K562 (cell line): Measurements from ENCODE around the gene LIPE. TPM values are rescaled to one million over a fixed set of nuclear protein-coding genes. Genes with fewer than 3 reads are reported as not detected.

Source experiments
- ATAC-seq: fragments of 200-7000 bp; cut with Tn5 transposase; 3 replicates; pipeline ENCODE4 v1.9.1; 2020; ENCODE audit warnings: moderate library complexity
- BruUV-seq: library from RNA; stranded (reverse); fragments of 400-500 nt; replicated peaks from 2 replicates; lab custom pipeline; 2021; lab: Mats Ljungman, UMichigan
- CTCF ChIA-PET: fragments of 300-600 bp; formaldehyde crosslinking; extraction: SDS; loops from one replicate; lab custom pipeline; 2021; ENCODE audit warnings: low intra/inter-chr PET ratio; lab: Yijun Ruan, JAX
- POLR2A ChIA-PET: fragments of 300-600, 350-650 bp; sonication (Branson Sonifier 250); formaldehyde crosslinking; extraction: SDS; loops from one replicate; lab custom pipeline; 2021; ENCODE audit warnings: antibody characterized with exemption, inconsistent platforms; lab: Yijun Ruan, JAX
- DNase-seq, 4 experiments: peaks; one replicate each; pipeline versions ENCODE4 v3.0.0 to v3.0.0-alpha.2; 2011 to 2018; ENCODE audit warnings: low spot score in 3 of 4, mixed read lengths in 3 of 4; ENCODE audit errors: extremely low read depth in 1 of 4
- FAIRE-seq: peaks from 2 replicates; lab custom pipeline; 2011; peaks lifted over from hg19 to GRCh38; lab: Jason Lieb, UNC
- H2AFZ ChIP-seq: 2 replicates; pipeline ENCODE4 v1.6.0; 2011; ENCODE audit warnings: low read depth, low read length, control low read depth, inconsistent platforms
- H3K27ac ChIP-seq: fragments of 200-600 bp; 3 replicates; pipeline ENCODE4 v1.8.0; 2011; ENCODE audit warnings: low read depth, mild to moderate bottlenecking, control low read depth, inconsistent platforms, low read length, moderate library complexity, mixed read lengths; ENCODE audit errors: extremely low read depth
- H3K27me3 ChIP-seq, 2 experiments: fragments of 300-600 bp in 1 of 2; 2 replicates in 1 of 2; 3 replicates in 1 of 2; pipeline versions ENCODE4 v1.6.0 to v1.8.0; 2011; ENCODE audit warnings: inconsistent platforms in 2 of 2, low read length in 2 of 2, mild to moderate bottlenecking in 1 of 2, mixed read lengths in 1 of 2, moderate library complexity in 1 of 2; ENCODE audit not compliant: control insufficient read depth in 2 of 2, insufficient read depth in 2 of 2
- H3K36me3 ChIP-seq: fragments of 300-600 bp; 3 replicates; pipeline ENCODE4 v1.8.0; 2011; ENCODE audit warnings: mild to moderate bottlenecking, low read length, inconsistent platforms; ENCODE audit not compliant: control insufficient read depth, insufficient read depth
- H3K4me1 ChIP-seq, 2 experiments: fragments of 200-600 bp in 1 of 2; replicated peaks in 1 of 2; 2 replicates in 1 of 2; 3 replicates in 1 of 2; pipeline versions ENCODE4 v1.5.1 to v1.8.0; 2011; ENCODE audit warnings: inconsistent platforms in 2 of 2, low read length in 2 of 2, mild to moderate bottlenecking in 1 of 2, mixed read lengths in 1 of 2, moderate library complexity in 1 of 2; ENCODE audit not compliant: control insufficient read depth in 2 of 2, insufficient read depth in 2 of 2
- H3K4me2 ChIP-seq: 2 replicates; pipeline ENCODE4 v1.6.1; 2011; ENCODE audit warnings: low read length, control low read depth, inconsistent platforms, mixed read lengths; ENCODE audit not compliant: insufficient read depth
- H3K4me3 ChIP-seq: fragments of 200-600 bp; sonication (generic), shearing (Covaris generic); 2 replicates; pipeline ENCODE4 v1.5.1; 2016; ENCODE audit warnings: control low read depth, inconsistent platforms
- H3K79me2 ChIP-seq: fragments of 200-600 bp; 3 replicates; pipeline ENCODE4 v1.8.0; 2011; ENCODE audit warnings: low read length, inconsistent platforms; ENCODE audit not compliant: control insufficient read depth, insufficient read depth
- H3K9ac ChIP-seq, 2 experiments: 2 replicates each; pipeline versions ENCODE4 v1.6.0 to v1.6.1; 2011; ENCODE audit warnings: low read depth in 2 of 2, low read length in 2 of 2, control low read depth in 1 of 2, inconsistent platforms in 1 of 2, mild to moderate bottlenecking in 1 of 2, mixed read lengths in 1 of 2; ENCODE audit not compliant: insufficient read depth in 1 of 2
- H3K9me1 ChIP-seq: one replicate; pipeline ENCODE4 v1.6.0; 2011; ENCODE audit warnings: inconsistent platforms, mild to moderate bottlenecking, low read length, moderate library complexity; ENCODE audit not compliant: control insufficient read depth, insufficient read depth
- H3K9me3 ChIP-seq: replicated peaks from 2 replicates; pipeline ENCODE4 v1.5.1; 2011; ENCODE audit warnings: low read depth, low read length, inconsistent platforms; ENCODE audit not compliant: control insufficient read depth, insufficient read depth
- H4K20me1 ChIP-seq: replicated peaks from 2 replicates; pipeline ENCODE4 v1.6.1; 2011; ENCODE audit warnings: low read length, inconsistent platforms, mixed read lengths; ENCODE audit not compliant: control insufficient read depth, insufficient read depth
- CHD7 ChIP-seq: fragments of 200-600 bp; sonication (generic); IDR thresholded peaks from one replicate; pipeline ENCODE4 v1.6.1; 2012; ENCODE audit warnings: mild to moderate bottlenecking, low read depth, low read length, inconsistent platforms
- DDX20 ChIP-seq: fragments of 450-650 bp; IDR thresholded peaks from 2 replicates; pipeline ENCODE4 v1.6.1; 2016; ENCODE audit warnings: missing genetic modification characterization, low read depth, mild to moderate bottlenecking, missing compliant biosample characterization, moderate library complexity
- DIDO1 ChIP-seq: fragments of 450-650 bp; IDR thresholded peaks from 2 replicates; pipeline ENCODE4 v1.6.1; 2016; ENCODE audit warnings: low read depth, missing biosample characterization, missing genetic modification characterization
- FOXA3 ChIP-seq, 2 experiments: fragments of 450-650 bp in 1 of 2; sonication (generic) in 1 of 2; formaldehyde crosslinking; IDR thresholded peaks in 1 of 2; conservative IDR thresholded peaks in 1 of 2; 2 replicates each; pipeline versions ENCODE4 v1.4.0 to v1.8.0; 2020 to 2022; ENCODE audit warnings: mild to moderate bottlenecking in 2 of 2, missing genetic modification reagents in 1 of 2
- HMGXB4 ChIP-seq: sonication (generic); formaldehyde crosslinking; IDR thresholded peaks from 2 replicates; pipeline ENCODE4 v1.8.1; 2023; ENCODE audit warnings: mild to moderate bottlenecking, missing genetic modification reagents
- KDM1A ChIP-seq, 2 experiments: fragments of 450-650 bp; IDR thresholded peaks; 2 replicates each; pipeline ENCODE4 v1.6.1; 2016; ENCODE audit warnings: mild to moderate bottlenecking in 2 of 2
- SREBF2 ChIP-seq: sonication (generic); formaldehyde crosslinking; IDR thresholded peaks from 2 replicates; pipeline ENCODE4 v1.4.0; 2020; ENCODE audit warnings: mild to moderate bottlenecking, missing genetic modification reagents
- SRSF7 ChIP-seq: fragments of 200-400 bp; formaldehyde crosslinking; optimal IDR thresholded peaks from 2 replicates; pipeline ENCODE3; 2017; ENCODE audit warnings: mild to moderate bottlenecking, low read depth, low read length
- TCF3 ChIP-seq: sonication (generic); formaldehyde crosslinking; IDR thresholded peaks from 2 replicates; pipeline ENCODE4 v1.4.0; 2020; ENCODE audit warnings: mild to moderate bottlenecking, missing genetic modification reagents
- ZNF121 ChIP-seq: sonication (generic); formaldehyde crosslinking; conservative IDR thresholded peaks from 2 replicates; pipeline ENCODE4 v1.8.0; 2022; ENCODE audit warnings: missing genetic modification reagents
- WGBS: fragments of 100-300 bp; shearing (Covaris generic); methylation state at CpG from one replicate; pipeline ENCODE4 v1.1.6; 2016; ENCODE audit warnings: low coverage, mixed read lengths; ENCODE audit not compliant: insufficient coverage; ENCODE audit errors: missing lambda C conversion rate; 5-methylcytosine and 5-hydroxymethylcytosine counted together
- in situ Hi-C: fragments of 300-500 bp; cut with MboI; formaldehyde crosslinking; loops from 4 replicates; pipeline ENCODE4 v1.15.0; 2018; ENCODE audit warnings: inconsistent platforms, mixed read lengths
- intact Hi-C: fragments of 100-400 bp; cut with micrococcal nuclease; formaldehyde crosslinking; loops from 2 replicates; pipeline ENCODE4 v1.14.2; 2022
- polyA plus RNA-seq, 8 experiments: library from polyadenylated mRNA; depleted of rRNA in 4 of 8; stranded (reverse) in 5 of 8; unstranded in 3 of 8; fragments of >200 nt; fragmentation: Nextera tagmentation in 2 of 8; fragmentation: Illumina TruSeq in 1 of 8; extraction: Ambion mirVana in 2 of 8; extraction: Trizol in 1 of 8; gene quantifications; 2 replicates each; pipeline versions ENCODE4 v1.2.1 to v1.2.3, GENCODE V29; 2011 to 2014; ENCODE audit warnings: inconsistent platforms in 1 of 8, missing spikeins in 1 of 8
- total RNA-seq, 7 experiments: library from RNA; depleted of rRNA in 6 of 7; stranded (reverse); fragments of >200 nt in 6 of 7; fragmentation: Illumina TruSeq in 2 of 7; extraction: Trizol in 2 of 7; gene quantifications; 2 replicates each; pipeline versions ENCODE4 v1.2.1 to v1.2.3, GENCODE V29; 2011 to 2021; ENCODE audit warnings: low replicate concordance in 1 of 7

The LIPE gene
- total and polyA plus RNA-seq, 9 of the 15 experiments (the other 6 are each of a cell fraction or from before 2014, with no cell fraction given), result 0.22 TPM; not detected in 8

- Histone ChIP-seq H2AFZ (no peak overlapping the region), H3K79me2 (no peaks in the 10 kb centered on the region), H3K4me2 (no peak overlapping the region), H3K27ac (no peak overlapping the region), H4K20me1 (no peaks in the 10 kb centered on the region), H3K4me3 (no peak overlapping the region), H3K9me1 (no peaks in the 10 kb centered on the region), H3K36me3 (no peaks in the 10 kb centered on the region), H3K9me3 (no peaks in the 10 kb centered on the region), H3K4me1 (peaks cover 0 to 9% of the 10 kb centered on the region in 2 experiments; a peak in 1 of 5 replicates), H3K9ac (no peak overlapping the region), H3K27me3 (peaks cover 18 to 50% of the 10 kb centered on the region in 2 experiments; a peak in 4 of 5 replicates)
- in situ Hi-C loops (no loop called here), intact Hi-C loops (no loop called here)
- WGBS, result 12% methylated on average over 6 of the region's 6 CpGs
- CTCF ChIA-PET, result no interaction called here
- DNase-seq, result no peak
- no peak for ATAC-seq
- FAIRE-seq, result no peak
- no TSS peak for BruUV-seq
- POLR2A ChIA-PET, result interaction anchor here (0.6 to 1.1 kb wide), 3 partner anchors 86 to 1959 kb away, joined by 3 to 4 read pairs (median 3); no protein-coding TSS in a partner anchor
- TF ChIP-seq CHD7, result no peak
- no peak for TF ChIP-seq DIDO1 (tag)
- no peak for TF ChIP-seq SRSF7
- no peak for TF ChIP-seq ZNF121 (CRISPR knock-in tag)
- TF ChIP-seq FOXA3 (CRISPR knock-in tag; conservative IDR thresholded peaks at IDR 0.05 in 1 of 2, IDR thresholded peaks at IDR 0.05 in 1 of 2), result no peak
- no peak for TF ChIP-seq DDX20 (tag)
- no peak for TF ChIP-seq TCF3 (CRISPR knock-in tag)
- no peak for TF ChIP-seq SREBF2 (CRISPR knock-in tag)
- TF ChIP-seq HMGXB4 (CRISPR knock-in tag), result no peak
- TF ChIP-seq KDM1A (IDR thresholded peaks at IDR 0.05), result no peak
These were observed 47.0 kb downstream of the LIPE start for GRCh38 chr19:42380155-42380554.
